ENCODE results near the gene CALM1. TPM values are rescaled to one million over a fixed set of nuclear protein-coding genes. Genes with fewer than 3 reads are reported as not detected.

The CALM1 gene
- total and polyA plus RNA-seq, 2 donors (not counting 3 experiments of a cell fraction or from before 2014, with no cell fraction given): 476 to 731 TPM

GRCh38 chr14:90374813-90375212 lies 22.0 kb upstream of the CALM1 start:
- no peak for DNase-seq (ENCODE audit: low read depth, low spot score)
- Histone ChIP-seq H3K36me3 (ENCODE audit: control insufficient read depth in 2 of 2, extremely low read depth in 1 of 2, insufficient read depth in 2 of 2, low read length in 2 of 2) (no peaks in the 10 kb centered on the region), H3K4me3 (replicated peaks in 1 of 3; ENCODE audit: insufficient read depth in 1 of 3, low read depth in 1 of 3, low read length in 3 of 3) (no peak overlapping the region), H3K9me1 (replicated peaks; ENCODE audit: control insufficient read depth, extremely low read depth, insufficient read depth, low read length) (no peaks in the 10 kb centered on the region), H3K27ac (ENCODE audit: insufficient read depth, low read depth, low read length) (no peak overlapping the region), H4K20me1 (replicated peaks; ENCODE audit: control insufficient read depth, extremely low read depth, insufficient read depth, low read length) (no peaks in the 10 kb centered on the region), H3K4me1 (ENCODE audit: control insufficient read depth, extremely low read depth, insufficient read depth, low read length) (no peaks in the 10 kb centered on the region), H2AFZ (ENCODE audit: low read depth, low read length) (no peak overlapping the region), H3K9me3 (replicated peaks; ENCODE audit: control insufficient read depth, insufficient read depth, low read length) (no peaks in the 10 kb centered on the region), H3K4me2 (ENCODE audit: insufficient read depth, low read length) (no peak overlapping the region), H3K79me2 (ENCODE audit: control insufficient read depth, insufficient read depth, low read length) (no peaks in the 10 kb centered on the region), H3K9ac (replicated peaks; ENCODE audit: extremely low read depth, insufficient read depth, low read length) (no peak overlapping the region), H3K27me3 (ENCODE audit: control insufficient read depth in 2 of 2, insufficient read depth in 2 of 2, low read length in 2 of 2) (no peaks in the 10 kb centered on the region)
- no peak for FAIRE-seq
- intact Hi-C loops (cut with micrococcal nuclease): no loop called here
- TF ChIP-seq CTCF (IDR thresholded peaks at IDR 0.05; ENCODE audit: extremely low read depth in 1 of 2, insufficient read depth in 1 of 2, low read depth in 1 of 2, low read length in 2 of 2) (no peak), GATA2 (IDR thresholded peaks at IDR 0.05; ENCODE audit: insufficient read depth, insufficient read length, low read depth, low read length) (no peak), POLR2A (IDR thresholded peaks at IDR 0.05; ENCODE audit: low read depth, low read length) (no peak), POLR2AphosphoS5 (IDR thresholded peaks at IDR 0.05; ENCODE audit: insufficient read depth, low read depth, low read length) (no peak), EZH2 (IDR thresholded peaks at IDR 0.05; ENCODE audit: borderline replicate concordance, low read depth, low read length, severe bottlenecking) (no peak), MYC (IDR thresholded peaks at IDR 0.05; ENCODE audit: low read depth, low read length) (no peak), JUN (IDR thresholded peaks at IDR 0.05; ENCODE audit: borderline replicate concordance, insufficient read depth, insufficient read length, low read depth) (no peak), MAX (IDR thresholded peaks at IDR 0.05; ENCODE audit: insufficient read depth, insufficient read length) (no peak), FOS (IDR thresholded peaks at IDR 0.05; ENCODE audit: borderline replicate concordance, insufficient read depth, low read length) (no peak)
- CTCF ChIA-PET: interaction anchor here (1.3 to 1.4 kb wide), 3 partner anchors 12 to 86 kb away, joined by 3 to 4 read pairs (median 3); no protein-coding TSS in a partner anchor
- BruUV-seq (replicated peaks): no TSS peak
- POLR2A ChIA-PET: no interaction called here
- dilution Hi-C loops (cut with MboI; ENCODE audit: extremely low pct_ligation_motif_present, low sequenced_read_pairs): no loop called here
